T-helper 2 cell treated with Interferon-gamma antibody and Interleukin-4, amounts not matched to agents 5 μg/mL and 100 μg/mL, for 36 hours (primary cell): ENCODE data around the gene ME3.
A peak's percentile ranks its signal among the peaks of the same experiment; 100 is the strongest.
"Not testable (repeated sequence)": the region's sequence is repeated elsewhere in the genome, so short reads cannot be mapped to it uniquely, and the experiment has no call there.

ENCODE experiments used
- DNase-seq: peaks from one replicate; pipeline ENCODE4 v3.0.0; 2021; ENCODE audit warnings: low spot score
- H3K27ac Mint-ChIP-seq: one replicate; pipeline ENCODE4 v1.8.0; 2021; ENCODE audit warnings: mild to moderate bottlenecking, mixed read lengths
- H3K27me3 Mint-ChIP-seq: one replicate; pipeline ENCODE4 v1.8.0; 2021; ENCODE audit warnings: low read depth, mixed read lengths
- H3K36me3 Mint-ChIP-seq: one replicate; pipeline ENCODE4 v1.8.0; 2021; ENCODE audit warnings: low read depth, mixed read lengths
- H3K4me1 Mint-ChIP-seq: one replicate; pipeline ENCODE4 v1.8.0; 2021; ENCODE audit warnings: low read depth, mixed read lengths
- H3K4me3 Mint-ChIP-seq: one replicate; pipeline ENCODE4 v1.8.0; 2022; ENCODE audit warnings: mild to moderate bottlenecking, moderate library complexity, mixed read lengths
- H3K9me3 Mint-ChIP-seq: one replicate; pipeline ENCODE4 v1.8.0; 2021; ENCODE audit warnings: mixed read lengths

ME3 gene

GRCh38 chr11:86666193-86666592 lies 6.2 kb downstream of the ME3 start:
- H3K36me3 Mint-ChIP-seq, result no peaks in the 10 kb centered on the region
- peaks cover 1% of the 10 kb centered on the region for H3K4me1 Mint-ChIP-seq
- H3K27me3 Mint-ChIP-seq, result peaks cover 45% of the 10 kb centered on the region
- H3K27ac Mint-ChIP-seq, result no peak overlapping the region
- DNase-seq, result no peak
- H3K4me3 Mint-ChIP-seq, result no peak overlapping the region
- H3K9me3 Mint-ChIP-seq, result no peaks in the 10 kb centered on the region

- H3K36me3 Mint-ChIP-seq, result no peaks in the 10 kb centered on the region
- no peaks in the 10 kb centered on the region for H3K4me1 Mint-ChIP-seq
- H3K27ac Mint-ChIP-seq, result no peak overlapping the region
- no peaks in the 10 kb centered on the region for H3K9me3 Mint-ChIP-seq
- DNase-seq, result no peak
- H3K4me3 Mint-ChIP-seq, result no peak overlapping the region
- H3K27me3 Mint-ChIP-seq, result peaks cover 32% of the 10 kb centered on the region
These were observed 7.5 kb downstream of the ME3 start for GRCh38 chr11:86664930-86665329.

- no peak overlapping the region for H3K27ac Mint-ChIP-seq
- H3K4me1 Mint-ChIP-seq, result no peaks in the 10 kb centered on the region
- H3K4me3 Mint-ChIP-seq, result no peak overlapping the region
- no peaks in the 10 kb centered on the region for H3K9me3 Mint-ChIP-seq
- no peaks in the 10 kb centered on the region for H3K36me3 Mint-ChIP-seq
- DNase-seq, result no peak
- peaks cover 21% of the 10 kb centered on the region for H3K27me3 Mint-ChIP-seq
These were observed 8.7 kb downstream of the ME3 start for GRCh38 chr11:86663761-86664160.

- no peaks in the 10 kb centered on the region for H3K9me3 Mint-ChIP-seq
- H3K4me1 Mint-ChIP-seq, result no peaks in the 10 kb centered on the region
- H3K36me3 Mint-ChIP-seq, result no peaks in the 10 kb centered on the region
- H3K4me3 Mint-ChIP-seq, result no peak overlapping the region
- peaks cover 17% of the 10 kb centered on the region for H3K27me3 Mint-ChIP-seq
- no peak for DNase-seq
- H3K27ac Mint-ChIP-seq, result no peak overlapping the region
These were observed 9.1 kb downstream of the ME3 start for GRCh38 chr11:86663291-86663690.

- H3K4me3 Mint-ChIP-seq, result no peak overlapping the region
- H3K27me3 Mint-ChIP-seq, result peaks cover 10% of the 10 kb centered on the region
- no peaks in the 10 kb centered on the region for H3K36me3 Mint-ChIP-seq
- no peak overlapping the region for H3K27ac Mint-ChIP-seq
- no peaks in the 10 kb centered on the region for H3K9me3 Mint-ChIP-seq
- DNase-seq, result no peak
- H3K4me1 Mint-ChIP-seq, result no peaks in the 10 kb centered on the region
These were observed 11.7 kb downstream of the ME3 start for GRCh38 chr11:86660736-86661135.

- H3K9me3 Mint-ChIP-seq, result no peaks in the 10 kb centered on the region
- H3K4me1 Mint-ChIP-seq, result no peaks in the 10 kb centered on the region
- H3K4me3 Mint-ChIP-seq, result no peak overlapping the region
- no peak for DNase-seq
- H3K36me3 Mint-ChIP-seq, result no peaks in the 10 kb centered on the region
- H3K27me3 Mint-ChIP-seq, result peaks cover 4% of the 10 kb centered on the region
- H3K27ac Mint-ChIP-seq, result no peak overlapping the region
These were observed 12.3 kb downstream of the ME3 start for GRCh38 chr11:86660088-86660487.

- DNase-seq, result no peak
- H3K4me3 Mint-ChIP-seq, result no peak overlapping the region
- H3K27me3 Mint-ChIP-seq, result peaks cover 2% of the 10 kb centered on the region
- H3K36me3 Mint-ChIP-seq, result no peaks in the 10 kb centered on the region
- H3K27ac Mint-ChIP-seq, result no peak overlapping the region
- H3K9me3 Mint-ChIP-seq, result no peaks in the 10 kb centered on the region
- no peaks in the 10 kb centered on the region for H3K4me1 Mint-ChIP-seq
These were observed 13.9 kb downstream of the ME3 start for GRCh38 chr11:86658534-86658933.

GRCh38 chr11:86645212-86645611 lies 27.2 kb downstream of the ME3 start:
- H3K36me3 Mint-ChIP-seq, H3K27me3 Mint-ChIP-seq, DNase-seq, H3K4me1 Mint-ChIP-seq, H3K27ac Mint-ChIP-seq, H3K4me3 Mint-ChIP-seq, H3K9me3 Mint-ChIP-seq: not testable (repeated sequence)

GRCh38 chr11:86644291-86644690 lies 28.1 kb downstream of the ME3 start:
- no peaks in the 10 kb centered on the region for H3K4me1 Mint-ChIP-seq
- H3K36me3 Mint-ChIP-seq, result no peaks in the 10 kb centered on the region
- H3K27ac Mint-ChIP-seq, result no peak overlapping the region
- DNase-seq, result no peak
- peaks cover 7% of the 10 kb centered on the region for H3K9me3 Mint-ChIP-seq
- H3K4me3 Mint-ChIP-seq, result no peak overlapping the region
- peaks cover 5% of the 10 kb centered on the region for H3K27me3 Mint-ChIP-seq

- no peak overlapping the region for H3K4me3 Mint-ChIP-seq
- peaks cover 6% of the 10 kb centered on the region for H3K27me3 Mint-ChIP-seq
- DNase-seq, result no peak
- peaks cover 7% of the 10 kb centered on the region for H3K4me1 Mint-ChIP-seq
- H3K9me3 Mint-ChIP-seq, result no peaks in the 10 kb centered on the region
- H3K36me3 Mint-ChIP-seq, result no peaks in the 10 kb centered on the region
- H3K27ac Mint-ChIP-seq, result no peak overlapping the region
These were observed 30.7 kb downstream of the ME3 start for GRCh38 chr11:86641537-86642261.

GRCh38 chr11:86639137-86639536 lies 33.3 kb downstream of the ME3 start:
- H3K4me3 Mint-ChIP-seq, result no peak overlapping the region
- peaks cover 7% of the 10 kb centered on the region for H3K4me1 Mint-ChIP-seq
- no peaks in the 10 kb centered on the region for H3K9me3 Mint-ChIP-seq
- H3K27ac Mint-ChIP-seq, result no peak overlapping the region
- H3K36me3 Mint-ChIP-seq, result no peaks in the 10 kb centered on the region
- DNase-seq, result no peak
- peaks cover 23% of the 10 kb centered on the region for H3K27me3 Mint-ChIP-seq

GRCh38 chr11:86638673-86639072 lies 33.7 kb downstream of the ME3 start:
- Mint-ChIP-seq H3K27me3 (peaks cover 26% of the 10 kb centered on the region), H3K4me3 (no peak overlapping the region), H3K36me3 (no peaks in the 10 kb centered on the region), H3K4me1 (peaks cover 7% of the 10 kb centered on the region), H3K9me3 (no peaks in the 10 kb centered on the region), H3K27ac (no peak overlapping the region)
- no peak for DNase-seq

GRCh38 chr11:86637988-86638387 lies 34.4 kb downstream of the ME3 start:
- H3K27me3 Mint-ChIP-seq, result peaks cover 22% of the 10 kb centered on the region
- no peaks in the 10 kb centered on the region for H3K9me3 Mint-ChIP-seq
- H3K4me1 Mint-ChIP-seq, result peaks cover 7% of the 10 kb centered on the region
- no peaks in the 10 kb centered on the region for H3K36me3 Mint-ChIP-seq
- no peak overlapping the region for H3K27ac Mint-ChIP-seq
- no peak overlapping the region for H3K4me3 Mint-ChIP-seq
- DNase-seq, result peak; percentile 21

- peaks cover 21% of the 10 kb centered on the region for H3K27me3 Mint-ChIP-seq
- H3K27ac Mint-ChIP-seq, result no peak overlapping the region
- peaks cover 7% of the 10 kb centered on the region for H3K4me1 Mint-ChIP-seq
These were observed 36.1 kb downstream of the ME3 start for GRCh38 chr11:86636275-86636674.

More at GRCh38 chr11:86636275-86636674, 36.1 kb downstream of the ME3 start:
- H3K36me3 Mint-ChIP-seq, result no peaks in the 10 kb centered on the region
- DNase-seq, result no peak
- H3K4me3 Mint-ChIP-seq, result no peak overlapping the region
- no peaks in the 10 kb centered on the region for H3K9me3 Mint-ChIP-seq
